NCI-H2029 treated with DMSO at 0.1 percent for 48 hours (cell line): ENCODE results near the gene NTF3.
"Not testable (repeated sequence)": the region's sequence is repeated elsewhere in the genome, so short reads cannot be mapped to it uniquely, and the experiment has no call there.

Experiments
- DNase-seq: peaks from one replicate; lab custom pipeline; 2025; lab: John Stamatoyannopoulos, UW

The NTF3 gene

GRCh38 chr12:5534426-5535199 lies 102.7 kb downstream of the NTF3 start:
- DNase-seq: no peak

GRCh38 chr12:5535541-5535940 lies 103.6 kb downstream of the NTF3 start:
- no peak for DNase-seq

GRCh38 chr12:5537026-5537615 lies 105.2 kb downstream of the NTF3 start:
- not testable (repeated sequence) for DNase-seq

- no peak for DNase-seq
Observed at GRCh38 chr12:5537771-5538170, 105.9 kb downstream of the NTF3 start.
